T follicular helper cell (primary cell): ENCODE results near the gene ACAD11.
"Not testable (repeated sequence)": the region's sequence is repeated elsewhere in the genome, so short reads cannot be mapped to it uniquely, and the experiment has no call there.

Source experiments
- DNase-seq: peaks from one replicate; pipeline ENCODE4 v3.0.0-alpha.2; 2020; ENCODE audit warnings: low read depth

ACAD11 gene

GRCh38 chr3:132597660-132598059, 61.9 kb downstream of the ACAD11 start:
- DNase-seq, result no peak

- DNase-seq, result no peak
Measured at GRCh38 chr3:132596816-132597433, 62.7 kb downstream of the ACAD11 start, which contains the start of gene ACKR4. TSS of gene ACKR4 (plus strand) at chr3:132597270. CDS start at chr3:132600398, 3,128 bp downstream.

DNA sequence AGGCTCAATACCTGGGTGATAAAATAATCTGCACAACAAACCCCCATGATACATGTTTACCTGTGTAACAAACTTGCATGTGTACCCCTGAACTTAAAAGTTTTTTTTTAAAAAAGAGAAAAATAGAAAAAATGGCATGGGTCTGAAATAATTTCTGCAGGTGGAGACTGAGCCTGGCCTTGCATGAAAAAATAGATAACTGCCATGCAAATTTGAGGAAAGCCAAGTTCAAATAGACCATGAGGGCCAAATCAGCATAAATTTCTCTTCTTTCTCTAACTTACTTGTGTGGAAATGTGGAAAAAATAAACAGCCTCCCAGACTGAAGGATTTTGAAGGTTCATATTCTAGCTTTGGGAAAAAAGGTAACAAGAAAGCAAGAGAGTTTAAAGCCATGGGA, 63.3 kb downstream of the ACAD11 start:
- DNase-seq, result no peak

DNA sequence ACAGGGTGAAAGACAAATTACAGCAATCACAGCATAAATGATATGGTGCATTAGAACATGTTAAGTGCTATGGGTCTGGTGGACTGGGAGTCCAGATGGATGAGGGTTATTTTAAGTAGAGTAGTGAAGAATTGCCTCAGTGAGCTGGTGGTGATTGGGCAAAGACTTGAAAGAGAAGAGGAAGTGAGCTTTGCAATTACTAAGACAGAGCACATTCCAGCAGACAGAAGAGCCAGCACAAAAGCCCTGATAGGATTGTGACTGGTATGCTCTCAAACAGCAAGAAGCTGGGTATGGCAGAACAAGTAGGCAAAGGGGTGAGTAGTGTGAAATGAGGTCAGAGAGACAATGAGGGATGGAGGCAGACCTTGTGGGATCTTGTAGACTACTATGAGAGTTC, 64.6 kb downstream of the ACAD11 start:
- no peak for DNase-seq

DNA sequence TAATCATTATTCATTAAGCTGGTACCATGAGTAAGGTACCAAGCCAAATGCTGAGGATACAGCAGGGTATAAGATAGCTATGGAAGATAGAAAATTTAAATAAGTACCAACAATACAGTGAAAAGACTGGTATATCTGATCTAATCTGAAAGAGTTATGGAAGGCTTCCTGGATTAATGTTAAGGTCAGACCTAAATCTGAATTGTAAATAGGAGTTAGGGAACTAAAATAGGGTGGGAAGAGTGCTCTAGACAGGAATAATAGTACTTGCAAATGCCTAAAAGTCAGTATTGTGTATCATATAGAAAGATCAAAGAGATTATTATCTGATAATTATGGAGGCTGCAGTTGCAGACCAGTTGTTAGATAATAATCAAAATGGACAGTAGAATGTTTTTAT, 65.1 kb downstream of the ACAD11 start:
- no peak for DNase-seq

DNA sequence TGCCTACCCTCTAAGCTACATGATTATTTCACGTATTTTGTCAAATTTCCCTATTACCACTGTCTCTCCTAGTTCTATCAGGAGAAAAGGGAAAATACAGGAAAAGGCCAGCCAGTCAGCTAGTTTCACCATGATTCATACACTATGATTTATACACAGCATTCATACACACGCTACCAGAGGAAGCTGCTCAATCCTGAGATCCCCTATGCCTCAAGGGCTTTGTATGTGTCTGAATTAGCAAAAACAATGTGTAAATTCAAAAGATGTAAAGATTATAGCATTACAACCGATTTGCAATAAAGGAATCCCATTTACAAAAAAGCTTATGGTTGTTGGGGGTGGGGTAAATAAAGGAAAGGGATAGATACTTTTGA, 65.7 kb downstream of the ACAD11 start:
- DNase-seq, result no peak

DNA sequence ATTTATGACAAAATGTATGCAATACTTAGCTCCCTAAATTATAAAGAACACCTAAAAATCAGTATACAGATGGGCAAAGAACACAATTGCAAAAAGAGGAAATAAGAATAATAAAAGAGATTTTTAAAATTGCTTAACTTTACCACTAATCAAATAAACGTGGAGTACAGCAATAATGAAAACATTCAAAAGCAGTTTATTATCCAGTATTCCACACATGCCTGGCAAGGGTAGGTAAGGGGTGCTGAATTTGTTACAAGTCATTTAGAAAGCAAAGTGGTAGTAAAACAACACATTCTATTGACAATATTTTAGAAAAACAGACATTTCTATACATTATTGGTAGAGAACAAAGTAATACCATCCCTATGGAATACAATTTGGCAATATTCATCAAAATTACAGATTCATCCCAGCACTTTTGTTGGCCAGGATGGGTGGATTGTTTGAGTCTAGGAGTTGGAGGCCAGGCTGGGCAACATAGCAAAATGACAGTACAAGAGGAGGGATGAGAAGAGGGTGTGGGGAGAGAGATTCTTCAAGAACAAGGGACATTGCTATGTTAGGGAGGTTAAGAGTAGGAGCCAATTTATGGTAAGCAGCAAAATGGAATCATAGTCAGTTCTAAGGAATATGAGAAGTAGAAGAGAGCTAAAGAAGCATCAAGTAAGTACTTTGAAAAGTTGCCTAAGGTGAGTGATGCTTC, 66.2 kb downstream of the ACAD11 start:
- DNase-seq, result no peak

- DNase-seq, result no peak
Measured at GRCh38 chr3:132592216-132592615, 67.4 kb downstream of the ACAD11 start.

GRCh38 chr3:132587401-132587800, 72.2 kb downstream of the ACAD11 start:
- DNase-seq, result no peak

DNA sequence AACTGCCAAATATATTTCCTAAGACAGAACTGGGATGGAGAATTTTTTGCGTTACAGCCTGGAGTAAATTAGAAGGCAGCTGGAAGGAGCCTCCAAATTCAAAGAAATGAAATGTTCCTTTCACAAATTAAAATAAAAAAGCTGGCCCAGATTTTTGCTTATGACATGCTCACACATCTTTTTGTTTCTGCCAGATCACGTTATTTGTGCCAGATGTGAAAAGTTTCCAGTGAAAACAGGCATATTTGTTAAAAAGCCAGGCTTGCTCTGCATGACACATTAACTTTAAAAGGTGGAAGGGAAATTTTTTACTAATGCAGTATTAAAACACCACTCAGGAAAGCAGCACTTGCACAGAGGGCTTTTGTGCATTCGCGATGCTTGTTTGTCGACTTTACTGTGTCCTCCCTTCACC, 85.8 kb downstream of the ACAD11 start:
- DNase-seq, result no peak

DNA sequence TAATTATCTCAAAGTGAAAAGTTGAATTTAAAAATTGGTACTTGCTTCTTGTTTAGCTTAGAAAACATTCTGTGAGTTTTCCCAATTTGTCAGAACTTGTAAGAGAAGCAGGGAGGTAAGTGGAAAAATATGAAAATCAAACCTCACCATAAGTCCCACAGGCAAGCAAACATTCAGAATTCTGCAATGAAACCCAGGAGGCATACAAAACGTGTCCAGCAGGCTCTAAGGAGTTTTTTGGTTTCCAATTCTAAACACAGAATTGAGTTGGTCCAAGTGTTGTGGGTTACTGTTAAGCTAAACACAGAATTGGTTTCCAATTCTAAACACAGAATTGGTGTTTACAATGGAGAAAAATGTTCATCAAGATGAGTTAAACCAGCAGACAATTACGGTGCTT, 89.6 kb downstream of the ACAD11 start:
- DNase-seq, result no peak

- no peak for DNase-seq
Measured at GRCh38 chr3:132569580-132569979, 90.0 kb downstream of the ACAD11 start.

- DNase-seq, result no peak
Measured at GRCh38 chr3:132569153-132569552, 90.5 kb downstream of the ACAD11 start.

- no peak for DNase-seq
Measured at GRCh38 chr3:132568422-132568821, 91.2 kb downstream of the ACAD11 start.

GRCh38 chr3:132564070-132564465, 95.5 kb downstream of the ACAD11 start:
- DNase-seq, result no peak

- no peak for DNase-seq
Measured at GRCh38 chr3:132563420-132564069, 96.1 kb downstream of the ACAD11 start.

GRCh38 chr3:132561003-132561402, 98.6 kb downstream of the ACAD11 start:
- DNase-seq, result no peak

GRCh38 chr3:132556508-132557159, 103.0 kb downstream of the ACAD11 start:
- DNase-seq, result no peak

- DNase-seq, result not testable (repeated sequence)
Measured at GRCh38 chr3:132556036-132556386, 103.6 kb downstream of the ACAD11 start.

- DNase-seq, result no peak
Measured at GRCh38 chr3:132555306-132556035, 104.1 kb downstream of the ACAD11 start.

- DNase-seq, result no peak
Measured at GRCh38 chr3:132554437-132554836, 105.2 kb downstream of the ACAD11 start.

- DNase-seq, result no peak
Measured at GRCh38 chr3:132553826-132554225, 105.8 kb downstream of the ACAD11 start.
